ENCODE results near the gene GDAP1L1.
"Not testable (repeated sequence)": the region's sequence is repeated elsewhere in the genome, so short reads cannot be mapped to it uniquely, and the experiment has no call there.

GDAP1L1 gene

DNA sequence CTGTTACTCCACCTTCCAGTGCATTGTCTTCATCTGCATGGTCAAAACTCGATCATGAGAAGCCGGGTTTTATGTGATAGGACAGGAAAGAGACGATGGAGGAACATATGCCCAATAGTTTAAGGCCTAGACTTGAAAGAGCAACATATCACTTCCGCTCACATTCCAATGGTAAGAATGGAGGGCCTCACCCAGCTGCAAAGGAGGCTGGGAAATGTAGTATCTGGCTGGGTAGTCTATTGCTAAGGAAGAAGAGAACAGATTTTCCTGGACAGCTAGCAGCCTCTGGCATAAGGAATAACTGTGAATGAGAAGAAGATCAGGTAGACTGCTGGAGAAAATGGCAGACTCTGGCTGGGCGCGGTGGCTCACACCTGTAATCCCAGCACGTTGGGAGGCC lies 44.6 kb downstream of the GDAP1L1 start:
- no peak overlapping the region for H3K27ac ChIP-seq
- TF ChIP-seq, protein P1, sequence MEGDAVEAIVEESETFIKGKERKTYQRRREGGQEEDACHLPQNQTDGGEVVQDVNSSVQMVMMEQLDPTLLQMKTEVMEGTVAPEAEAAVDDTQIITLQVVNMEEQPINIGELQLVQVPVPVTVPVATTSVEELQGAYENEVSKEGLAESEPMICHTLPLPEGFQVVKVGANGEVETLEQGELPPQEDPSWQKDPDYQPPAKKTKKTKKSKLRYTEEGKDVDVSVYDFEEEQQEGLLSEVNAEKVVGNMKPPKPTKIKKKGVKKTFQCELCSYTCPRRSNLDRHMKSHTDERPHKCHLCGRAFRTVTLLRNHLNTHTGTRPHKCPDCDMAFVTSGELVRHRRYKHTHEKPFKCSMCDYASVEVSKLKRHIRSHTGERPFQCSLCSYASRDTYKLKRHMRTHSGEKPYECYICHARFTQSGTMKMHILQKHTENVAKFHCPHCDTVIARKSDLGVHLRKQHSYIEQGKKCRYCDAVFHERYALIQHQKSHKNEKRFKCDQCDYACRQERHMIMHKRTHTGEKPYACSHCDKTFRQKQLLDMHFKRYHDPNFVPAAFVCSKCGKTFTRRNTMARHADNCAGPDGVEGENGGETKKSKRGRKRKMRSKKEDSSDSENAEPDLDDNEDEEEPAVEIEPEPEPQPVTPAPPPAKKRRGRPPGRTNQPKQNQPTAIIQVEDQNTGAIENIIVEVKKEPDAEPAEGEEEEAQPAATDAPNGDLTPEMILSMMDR (IDR thresholded peaks at IDR 0.05): no peak
- TF ChIP-seq ZFX (IDR thresholded peaks at IDR 0.05; ENCODE audit: borderline replicate concordance): no peak

DNA sequence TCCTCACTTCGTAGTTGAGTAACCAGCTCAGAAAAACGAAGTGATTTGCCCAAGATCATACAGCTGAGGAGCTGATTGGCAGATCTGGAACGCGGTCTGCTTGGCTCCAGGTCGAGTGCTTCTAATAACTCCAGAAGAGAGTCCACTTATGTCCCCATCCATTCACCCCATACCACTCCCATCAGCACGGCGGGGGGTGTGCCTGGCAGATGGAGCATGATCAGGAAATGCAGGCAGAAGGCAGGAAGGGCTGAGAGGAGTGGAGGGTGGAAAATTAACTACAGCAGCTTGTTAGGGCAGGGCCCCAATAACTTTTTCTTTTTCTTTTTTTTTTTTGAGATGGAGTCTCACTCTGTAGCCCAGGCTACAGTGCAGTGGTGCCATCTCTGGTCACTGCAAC lies 48.9 kb downstream of the GDAP1L1 start:
- TF ChIP-seq ZFX (IDR thresholded peaks at IDR 0.05; ENCODE audit: borderline replicate concordance): no peak
- TF ChIP-seq, protein P1 (IDR thresholded peaks at IDR 0.05): no peak
- H3K27ac ChIP-seq: no peak overlapping the region

DNA sequence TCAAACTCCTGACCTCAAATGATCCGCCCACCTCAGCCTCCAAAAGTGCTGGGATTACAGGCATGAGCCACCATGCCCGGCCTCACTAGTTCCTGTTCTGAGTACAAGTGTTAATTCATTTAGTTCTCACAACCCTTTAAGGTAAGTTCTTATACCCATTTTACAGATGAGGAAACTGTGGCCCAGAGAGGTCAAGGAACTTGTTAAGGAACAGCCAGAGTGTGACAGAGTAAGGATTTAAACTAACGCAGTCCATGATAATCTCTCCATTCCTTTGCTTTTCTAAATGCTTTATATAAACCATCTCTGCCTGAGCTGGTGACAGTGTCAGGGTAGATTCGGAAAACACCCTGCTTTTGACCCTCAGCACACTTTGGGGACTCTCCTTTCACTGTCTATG lies 50.6 kb downstream of the GDAP1L1 start:
- TF ChIP-seq, protein P1 (IDR thresholded peaks at IDR 0.05): no peak
- TF ChIP-seq ZFX (IDR thresholded peaks at IDR 0.05; ENCODE audit: borderline replicate concordance): no peak

DNA sequence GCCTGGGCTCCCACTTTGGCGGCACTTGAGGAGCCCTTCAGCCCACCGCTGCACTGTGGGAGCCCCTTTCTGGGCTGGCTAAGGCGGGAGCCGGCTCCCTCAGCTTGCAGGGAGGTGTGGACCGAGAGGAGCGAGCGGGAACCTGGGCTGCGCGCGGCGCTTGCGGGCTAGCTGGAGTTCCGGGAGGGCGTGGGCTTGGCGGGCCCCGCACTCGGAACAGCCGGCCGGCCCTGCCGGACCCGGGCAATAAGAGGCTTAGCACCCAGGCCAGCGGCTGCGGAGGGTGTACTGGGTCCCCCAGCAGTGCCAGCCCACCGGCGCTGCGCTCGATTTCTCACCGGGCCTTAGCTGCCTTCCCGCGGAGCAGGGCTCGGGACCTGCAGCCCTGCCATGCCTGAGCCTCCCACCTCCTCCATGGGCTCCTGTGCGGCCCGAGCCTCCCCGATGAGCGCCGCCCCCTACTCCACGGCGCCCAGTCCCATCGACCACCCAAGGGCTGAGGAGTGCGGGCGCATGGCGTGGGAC lies 52.0 kb downstream of the GDAP1L1 start:
- H3K27ac ChIP-seq: not testable (repeated sequence)

More for the DNA sequence above, 50.6 kb downstream of the GDAP1L1 start:
- H3K27ac ChIP-seq: no peak overlapping the region

DNA sequence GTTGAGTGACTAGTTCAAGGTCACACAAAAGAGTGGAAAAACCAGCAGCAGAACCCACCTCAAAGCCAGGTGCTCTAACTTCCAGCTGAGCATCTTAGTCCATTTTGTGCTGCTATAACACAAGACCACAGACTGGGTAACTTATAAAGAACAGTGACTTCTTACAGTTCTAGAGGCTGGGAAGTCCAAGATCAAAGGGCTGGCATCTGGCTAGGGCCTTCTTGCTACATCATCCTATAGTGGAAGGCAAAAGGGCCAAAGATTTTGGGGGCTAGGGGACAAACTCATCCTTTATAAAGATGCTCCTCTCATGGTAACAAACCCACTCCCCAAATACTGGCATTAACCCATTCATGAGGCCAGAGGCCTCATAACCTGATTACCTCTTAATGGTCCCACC lies 54.2 kb downstream of the GDAP1L1 start:
- TF ChIP-seq, protein P1 (IDR thresholded peaks at IDR 0.05): no peak
- TF ChIP-seq ZFX (IDR thresholded peaks at IDR 0.05; ENCODE audit: borderline replicate concordance): no peak

DNA sequence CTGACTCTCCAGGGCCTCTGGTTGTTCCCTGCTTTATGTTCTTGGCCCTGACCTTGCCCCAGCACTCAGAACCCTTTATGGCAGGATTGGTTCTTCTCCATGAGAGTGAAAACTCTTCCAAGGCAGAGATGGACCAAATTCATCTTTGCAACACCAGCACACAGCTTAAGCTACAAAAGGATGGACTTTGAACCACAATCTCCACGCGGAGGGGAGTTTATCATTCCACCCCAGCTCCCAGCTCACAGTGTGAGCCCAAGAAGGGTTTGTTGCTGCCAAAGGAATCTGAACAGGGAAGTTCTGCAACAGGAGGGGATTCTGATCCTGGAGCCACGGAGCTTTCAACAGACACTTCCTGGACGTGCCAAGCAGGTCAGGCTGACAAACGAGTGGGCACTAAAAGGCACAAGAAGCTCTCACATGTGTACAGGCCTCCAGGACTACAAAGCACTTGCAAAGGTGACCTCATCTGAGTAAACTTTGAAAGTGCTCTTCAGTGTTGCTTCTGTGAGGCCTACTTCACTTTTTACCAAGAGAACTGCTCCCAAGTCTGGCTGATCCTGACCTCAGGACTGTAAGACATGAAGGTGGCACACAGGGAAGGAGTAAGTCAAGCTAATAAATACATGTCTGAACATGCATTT lies 55.0 kb downstream of the GDAP1L1 start:
- TF ChIP-seq, protein P1 (IDR thresholded peaks at IDR 0.05): no peak
- peak overlapping the region; percentile 50 for H3K27ac ChIP-seq

More for the DNA sequence above, 54.2 kb downstream of the GDAP1L1 start:
- no peak overlapping the region for H3K27ac ChIP-seq

DNA sequence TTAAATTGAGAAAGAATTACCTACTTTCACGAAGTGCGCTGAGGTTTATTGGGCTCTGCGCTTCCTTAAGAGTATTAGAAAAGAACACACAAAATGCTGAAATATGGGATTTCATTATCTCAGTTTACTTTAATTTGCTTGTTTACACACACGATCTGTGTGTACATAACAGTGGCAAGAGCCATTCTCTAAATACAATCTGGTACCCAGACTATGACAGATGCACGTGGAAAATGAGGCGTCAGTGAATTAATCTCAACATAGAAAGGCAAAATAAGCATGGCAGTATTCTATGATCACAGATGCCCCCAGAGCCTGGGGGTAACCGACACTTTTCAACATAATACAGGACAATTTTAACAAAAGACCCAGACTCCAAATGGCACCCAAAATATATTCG lies 55.6 kb downstream of the GDAP1L1 start:
- H3K27ac ChIP-seq: peak overlapping the region; percentile 50; the same call in 1 of the 2 replicates
- no peak for TF ChIP-seq ZFX (IDR thresholded peaks at IDR 0.05; ENCODE audit: borderline replicate concordance)
- TF ChIP-seq, protein P1 (IDR thresholded peaks at IDR 0.05): no peak

DNA sequence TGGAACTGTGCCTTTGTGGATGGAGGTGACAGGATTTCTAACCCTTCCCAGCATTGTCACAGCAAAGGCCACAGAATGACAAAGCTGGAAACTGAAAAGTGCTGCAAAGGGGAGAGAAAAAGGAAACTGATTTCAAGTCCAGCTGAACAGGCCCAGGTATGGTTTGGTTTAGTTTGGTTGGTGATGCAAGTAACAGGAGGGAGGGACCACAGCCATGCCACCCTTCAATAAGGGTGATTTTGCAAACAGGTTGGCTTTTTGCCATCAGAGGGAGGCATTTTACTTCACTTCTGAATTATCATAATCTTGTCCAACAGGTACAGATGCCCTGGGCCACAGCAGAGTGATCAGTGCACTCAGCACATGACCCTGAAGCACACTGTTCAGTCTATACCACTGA lies 57.3 kb downstream of the GDAP1L1 start:
- H3K27ac ChIP-seq: no peak overlapping the region
- TF ChIP-seq, protein P1 (IDR thresholded peaks at IDR 0.05): no peak
- TF ChIP-seq ZFX (IDR thresholded peaks at IDR 0.05; ENCODE audit: borderline replicate concordance): no peak

All from 22Rv1 (cell line).